Pulmonary artery endothelial cell (primary cell): ENCODE results near the gene SCGN. TPM values are rescaled to one million over a fixed set of nuclear protein-coding genes. Genes with fewer than 3 reads are reported as not detected.

Experiments
- DNase-seq: peaks from one replicate; pipeline ENCODE4 v3.0.0-alpha.2; 2011; ENCODE audit warnings: low read depth, low spot score
- total RNA-seq: library from RNA; depleted of rRNA; stranded (reverse); fragments of >200 nt; gene quantifications from 2 replicates; pipeline ENCODE4 v1.2.3, GENCODE V29; 2014

SCGN gene
- total RNA-seq, 1 donor from 2014 or later: not detected

DNA sequence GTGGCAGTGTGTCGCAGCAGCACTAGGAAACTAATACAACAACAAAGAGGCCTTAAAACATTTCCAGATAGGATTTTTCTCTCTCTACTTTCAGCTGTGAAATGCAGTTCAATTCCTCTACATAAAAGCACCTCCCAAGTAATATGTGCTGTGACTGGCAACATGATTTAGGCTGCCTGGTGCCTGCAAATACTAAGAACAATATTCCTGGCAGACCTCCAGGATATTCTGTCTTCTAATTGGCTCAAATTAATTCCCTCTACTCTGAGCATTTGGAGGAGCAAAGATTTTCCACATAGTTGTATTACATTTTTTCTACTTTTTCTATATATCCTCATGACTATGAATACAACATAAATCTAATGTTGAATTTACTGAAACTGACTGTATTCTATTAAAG lies 33.2 kb downstream of the SCGN start:
- DNase-seq: no peak

DNA sequence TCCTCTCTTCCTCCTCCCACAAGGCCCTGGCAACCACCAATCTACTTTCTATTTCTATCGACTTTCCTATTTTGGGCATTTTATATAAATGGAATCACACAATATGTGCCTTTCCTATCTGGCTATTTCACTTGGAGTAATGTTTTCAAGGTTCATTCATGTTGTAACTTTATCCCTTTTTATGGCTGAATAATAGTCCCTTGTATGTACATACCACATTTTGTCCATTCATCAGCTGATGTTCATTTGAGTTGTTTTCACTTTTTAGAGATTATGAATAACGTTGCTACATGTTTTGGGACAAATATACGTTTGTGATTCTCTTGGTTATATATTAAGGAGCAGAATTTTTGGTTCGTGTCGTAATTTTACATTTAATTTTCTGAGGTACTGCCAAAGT lies 33.9 kb downstream of the SCGN start:
- DNase-seq: no peak

DNA sequence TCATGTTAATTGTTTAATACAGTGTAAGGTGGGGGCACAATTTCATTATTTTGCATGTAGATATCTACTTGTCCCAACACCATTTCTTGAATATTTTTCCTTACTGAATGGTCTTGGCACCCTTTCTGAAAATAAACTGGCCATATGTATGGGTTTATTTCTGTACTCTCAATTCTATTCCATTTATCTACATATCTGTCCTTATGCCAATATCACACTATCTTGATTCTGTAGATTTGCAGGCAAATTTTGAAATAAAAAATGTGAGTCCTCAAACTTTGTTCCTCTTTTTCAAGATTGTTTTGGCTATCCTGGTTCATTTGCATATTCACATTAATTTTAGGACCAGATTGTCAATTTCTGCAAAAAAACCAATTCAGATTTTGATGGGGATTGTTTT lies 34.8 kb downstream of the SCGN start:
- DNase-seq: no peak

DNA sequence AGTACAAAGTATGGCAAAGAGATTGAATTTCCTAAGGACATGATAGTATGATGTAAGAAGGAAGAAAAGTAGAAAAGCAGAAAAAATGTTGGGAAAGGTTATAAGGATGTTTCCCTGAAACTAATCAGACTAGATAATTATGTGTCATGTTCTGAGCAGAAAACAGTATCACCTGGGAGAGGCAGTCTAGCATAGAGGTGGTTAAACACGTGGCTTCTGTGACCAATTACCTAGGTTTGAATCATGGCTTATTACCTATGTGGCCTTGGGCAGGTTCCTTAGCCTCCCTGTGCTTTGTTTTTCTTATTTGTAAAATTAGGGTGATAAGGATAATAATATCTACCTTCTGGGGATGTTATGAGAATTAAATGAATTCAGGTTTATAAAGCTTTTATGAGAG lies 38.0 kb downstream of the SCGN start:
- DNase-seq: no peak

DNA sequence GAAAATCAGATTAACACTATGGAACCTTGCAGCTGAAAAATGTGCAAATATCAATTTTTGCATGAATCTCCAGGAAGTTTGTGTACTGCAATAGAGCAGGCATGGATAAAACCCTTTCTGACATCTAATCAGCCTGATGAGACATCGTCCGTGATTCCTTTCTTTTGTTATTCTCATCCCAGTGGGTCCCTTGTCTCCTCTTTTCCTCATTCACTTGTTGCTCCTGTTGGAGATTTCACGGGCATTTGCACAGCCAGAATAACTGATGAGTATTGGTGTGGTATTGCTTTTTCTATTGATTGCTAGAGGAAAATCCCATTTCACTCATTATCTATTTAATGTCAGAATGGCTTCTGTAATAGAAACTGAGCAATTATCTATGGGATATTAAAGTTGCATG lies 39.9 kb downstream of the SCGN start:
- DNase-seq: no peak

DNA sequence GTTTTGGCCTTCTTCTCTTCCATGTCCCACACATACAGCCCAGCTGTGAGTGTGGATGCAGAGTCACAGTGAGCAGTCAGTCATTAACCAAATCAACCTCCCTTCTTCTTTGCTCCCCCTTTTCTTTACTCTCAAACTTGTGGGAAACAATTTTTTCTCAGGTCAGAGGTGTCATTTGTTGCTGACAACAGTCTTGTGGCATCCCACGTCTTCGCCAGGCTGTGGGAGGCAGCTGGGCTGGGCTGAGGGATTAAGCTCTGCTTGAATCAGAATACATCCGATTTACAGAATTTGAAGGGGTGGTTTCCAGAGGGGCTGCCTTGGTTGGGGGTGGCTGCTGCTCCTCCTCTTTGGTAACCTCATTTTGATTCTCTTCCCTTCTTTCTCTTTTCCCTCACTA lies 40.5 kb downstream of the SCGN start:
- no peak for DNase-seq

DNA sequence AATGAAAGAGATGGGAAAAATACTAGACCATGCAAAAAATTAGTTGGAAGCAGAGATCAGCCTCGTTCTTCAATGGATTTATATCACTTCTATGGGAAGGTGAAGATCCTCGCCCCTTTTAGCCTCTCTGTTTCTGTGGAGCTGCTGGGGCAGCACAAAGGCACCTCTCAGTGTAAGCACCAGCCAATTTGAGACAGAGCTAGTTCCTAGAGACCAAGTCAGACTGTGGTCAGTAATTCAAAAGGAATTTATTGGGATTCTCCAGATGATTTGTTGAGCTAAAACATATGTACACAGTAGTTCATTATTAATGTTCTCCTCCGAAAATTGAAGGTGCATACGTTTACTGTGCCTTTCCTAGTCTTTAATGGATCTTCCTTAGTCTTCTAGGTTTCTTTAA lies 42.4 kb downstream of the SCGN start:
- no peak for DNase-seq

DNA sequence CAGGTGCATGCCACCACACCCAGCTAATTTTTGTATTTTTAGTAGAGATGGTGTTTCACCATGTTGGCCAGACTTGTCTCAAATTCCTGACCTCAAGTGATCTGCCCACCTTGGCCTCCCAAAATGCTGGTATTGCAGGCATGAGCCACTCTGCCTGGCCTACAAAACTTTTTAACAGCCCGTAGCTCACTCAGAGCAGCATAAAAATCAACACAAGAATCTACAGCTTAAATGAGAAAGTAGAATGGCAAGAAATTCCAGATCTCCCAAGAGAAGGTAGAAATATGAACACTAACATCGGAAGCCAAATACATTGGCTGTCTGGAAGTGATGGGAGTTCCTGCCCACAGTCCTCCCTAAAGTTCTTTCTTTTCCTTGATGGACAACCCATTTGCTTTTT lies 43.7 kb downstream of the SCGN start:
- no peak for DNase-seq

DNA sequence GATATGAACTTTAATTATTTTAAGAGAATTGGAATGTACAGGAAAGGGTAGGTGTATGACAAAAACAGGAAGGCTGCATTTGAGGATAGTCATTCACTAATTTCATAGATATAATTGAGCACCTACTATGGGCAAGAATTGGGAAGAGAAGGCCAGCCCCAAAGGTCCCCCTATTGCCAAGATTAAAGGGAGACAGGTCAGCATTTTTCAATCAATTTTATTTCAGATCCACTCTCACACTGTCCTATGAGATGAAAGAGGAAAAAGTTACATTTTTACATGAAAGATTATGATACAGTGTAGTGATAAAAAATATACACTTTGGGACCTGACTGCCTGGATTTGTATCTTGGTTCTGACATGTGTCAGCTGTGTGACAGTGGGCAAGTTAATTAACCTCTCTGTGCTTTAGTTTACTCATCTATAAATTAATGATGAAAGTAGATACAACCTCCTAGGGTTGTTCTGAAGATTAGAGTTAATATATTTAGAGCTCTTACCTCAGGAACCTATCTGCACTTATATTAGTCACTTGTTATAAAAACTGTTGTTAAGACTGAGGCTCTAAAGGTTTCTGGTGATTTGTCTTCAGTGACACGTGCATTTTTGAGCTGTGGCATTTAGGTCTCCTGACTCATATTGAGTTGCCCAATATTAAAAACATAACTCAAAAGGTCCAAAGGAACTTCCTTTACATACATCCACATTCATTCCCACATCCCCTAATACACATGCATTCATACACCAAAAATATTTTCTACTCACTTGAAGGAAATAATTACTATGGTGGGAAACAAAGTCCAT lies 45.7 kb downstream of the SCGN start:
- no peak for DNase-seq

DNA sequence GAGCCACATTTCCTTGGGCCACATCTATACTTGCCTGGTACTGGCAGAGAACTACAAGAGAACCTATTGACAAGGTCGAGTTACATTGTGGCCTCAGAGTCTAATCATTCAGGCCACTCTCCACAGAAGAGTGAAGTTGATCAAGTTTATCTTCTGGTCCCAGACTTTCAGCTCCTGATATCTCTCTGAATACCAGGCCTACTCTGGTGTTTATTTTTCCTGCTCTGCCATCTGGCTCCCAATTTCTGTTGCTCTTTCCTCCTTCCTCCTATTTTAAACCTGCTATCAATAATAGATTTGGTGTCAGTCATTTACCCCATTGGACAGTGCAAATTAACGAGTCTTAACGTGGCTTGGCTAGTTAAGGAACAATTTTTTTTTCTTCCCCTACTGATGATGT lies 46.6 kb downstream of the SCGN start:
- no peak for DNase-seq

DNA sequence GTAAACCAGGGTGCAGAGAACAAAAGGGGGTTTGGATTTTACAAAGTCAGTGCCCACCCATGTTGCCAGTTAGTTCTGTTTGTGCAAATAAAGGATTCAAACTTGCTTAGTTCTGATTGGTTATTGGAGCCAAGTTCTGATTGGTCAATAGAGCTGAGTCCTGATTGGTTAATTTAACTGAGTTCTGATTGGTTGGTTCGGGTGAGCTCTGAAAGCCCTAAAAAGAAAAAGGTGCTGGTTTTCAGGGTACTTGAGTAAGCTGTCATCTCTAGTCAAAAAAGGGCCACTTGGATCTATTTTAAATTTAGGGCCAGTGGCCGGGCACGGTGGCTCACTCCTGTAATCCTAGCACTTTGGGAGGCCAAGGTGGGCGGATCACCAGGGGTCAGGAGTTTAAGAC lies 47.6 kb downstream of the SCGN start:
- DNase-seq: no peak

DNA sequence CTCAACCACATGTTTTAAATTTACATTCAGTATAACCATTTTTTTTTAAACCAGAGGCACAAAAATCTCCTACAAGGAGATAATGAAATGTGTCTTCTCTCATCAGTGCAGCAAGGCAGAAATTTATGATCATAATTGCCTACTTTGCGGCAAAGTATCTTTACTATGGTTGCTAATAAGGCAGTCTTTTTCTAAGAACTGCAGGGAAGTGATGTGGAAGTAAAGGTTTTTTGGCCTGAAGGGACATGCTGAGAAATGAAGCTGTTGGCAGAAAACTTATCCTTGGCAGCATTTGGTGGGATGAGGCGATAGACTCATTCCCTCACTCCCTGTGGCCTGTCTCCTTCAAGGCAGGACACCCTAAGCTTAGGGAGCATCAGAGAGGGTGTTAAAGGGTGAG lies 48.7 kb downstream of the SCGN start:
- DNase-seq: no peak

DNA sequence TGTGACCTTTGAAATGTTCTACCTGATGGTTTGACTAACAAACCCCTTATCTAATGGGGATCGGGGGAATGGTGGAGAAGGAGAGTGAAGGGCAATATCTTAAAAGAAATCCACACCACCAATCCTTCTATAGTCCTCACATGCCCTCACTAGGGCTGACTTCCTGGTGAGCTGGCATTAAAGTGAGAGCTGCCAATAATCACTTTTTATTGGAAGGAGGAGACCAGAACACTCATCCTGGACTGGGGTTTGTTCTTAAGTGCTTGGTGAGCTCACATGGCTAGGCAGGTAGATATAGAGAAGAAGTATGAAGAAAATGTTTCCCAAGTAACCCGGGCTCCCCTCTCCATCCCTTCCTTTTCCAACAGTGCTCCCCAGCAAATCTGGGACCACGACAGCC lies 49.8 kb downstream of the SCGN start:
- no peak for DNase-seq

DNA sequence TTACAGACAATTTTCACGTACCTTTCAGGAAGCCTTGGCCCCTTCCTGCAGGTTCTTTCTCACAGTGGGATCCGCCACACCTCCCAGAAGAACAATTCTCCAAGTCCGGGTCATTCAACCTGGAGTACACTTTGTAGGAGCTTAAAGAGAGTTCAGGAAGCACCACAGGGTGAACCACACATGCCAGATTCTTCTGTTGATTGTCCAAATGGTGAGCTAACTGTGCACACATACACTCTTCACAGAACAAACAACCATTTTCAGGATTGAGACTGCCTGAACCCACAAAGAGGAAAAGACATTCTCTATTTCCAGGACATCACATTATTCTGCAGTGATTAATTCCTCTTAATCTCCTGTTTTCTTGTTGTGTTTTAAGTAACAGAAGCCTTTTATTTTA lies 51.0 kb downstream of the SCGN start:
- no peak for DNase-seq

DNA sequence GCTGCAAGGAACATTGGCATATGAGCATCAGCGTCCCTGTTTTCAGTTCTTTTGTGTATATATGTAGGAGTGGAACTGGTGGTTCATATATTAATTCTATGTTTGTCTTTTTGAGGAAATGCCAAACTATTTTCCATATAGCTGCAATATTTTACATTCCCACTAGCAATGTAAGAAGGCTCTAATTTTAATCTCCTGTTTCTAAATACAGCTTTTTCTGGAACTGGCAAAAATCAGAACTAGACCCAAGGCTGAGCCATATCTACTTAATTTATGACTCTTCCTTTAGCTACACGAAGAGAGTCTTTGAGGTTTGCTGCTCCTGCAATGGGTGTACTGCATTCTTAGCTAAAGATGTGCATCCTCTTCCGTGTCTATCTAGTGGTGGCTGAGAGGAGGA lies 52.0 kb downstream of the SCGN start:
- DNase-seq: no peak

DNA sequence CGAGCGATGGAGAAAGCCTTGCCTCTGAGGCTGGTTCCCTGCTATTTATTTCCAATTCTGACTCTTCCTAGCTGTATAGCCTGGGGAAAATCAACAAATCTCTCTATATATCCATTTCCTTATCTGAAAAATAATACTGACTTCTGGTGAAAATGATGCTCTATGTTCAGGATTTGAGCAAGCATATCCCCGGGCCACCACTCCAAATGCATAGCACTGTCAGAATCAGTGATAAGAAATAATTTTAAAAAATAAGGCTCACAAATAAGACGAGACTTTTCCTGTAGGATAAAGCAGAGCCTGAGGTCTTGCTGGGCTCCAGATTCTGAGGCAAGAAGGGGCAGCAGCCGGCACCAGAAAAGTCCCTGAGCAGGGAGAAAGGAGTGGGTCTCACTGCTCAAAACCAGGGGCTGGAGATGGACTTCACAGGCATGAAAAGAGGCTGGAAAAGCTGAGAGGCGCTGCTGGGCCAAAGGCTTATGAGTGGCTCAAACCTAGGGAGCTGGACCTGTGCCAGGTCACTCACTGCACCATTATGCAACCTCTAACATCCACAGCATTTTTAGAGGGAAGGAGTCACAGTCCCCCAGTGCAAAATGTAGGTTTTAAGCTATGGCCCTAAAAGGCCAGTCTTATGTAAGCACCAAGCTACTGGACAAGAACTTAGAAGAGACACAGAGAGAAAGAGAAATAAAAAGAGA lies 54.4 kb downstream of the SCGN start:
- no peak for DNase-seq

DNA sequence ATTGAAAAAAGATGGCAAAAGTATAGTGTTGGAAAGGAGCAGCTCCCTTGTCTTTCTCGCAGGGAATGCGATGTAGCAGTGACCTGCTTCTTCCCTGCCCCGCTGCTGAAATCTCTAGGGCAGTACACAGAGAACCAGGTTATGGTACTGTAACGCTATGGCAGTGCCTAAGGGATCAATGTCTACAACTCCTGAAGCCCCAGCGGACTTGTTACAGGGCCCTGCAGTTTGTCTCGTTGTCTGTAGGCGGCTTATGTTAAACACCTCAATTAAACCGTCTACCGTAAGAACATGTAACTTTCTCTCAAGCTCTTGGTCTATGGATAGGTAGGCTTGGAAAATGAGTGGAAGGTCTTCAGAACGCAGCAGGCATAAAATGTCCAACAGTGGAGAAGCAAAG lies 57.7 kb downstream of the SCGN start:
- DNase-seq: no peak

DNA sequence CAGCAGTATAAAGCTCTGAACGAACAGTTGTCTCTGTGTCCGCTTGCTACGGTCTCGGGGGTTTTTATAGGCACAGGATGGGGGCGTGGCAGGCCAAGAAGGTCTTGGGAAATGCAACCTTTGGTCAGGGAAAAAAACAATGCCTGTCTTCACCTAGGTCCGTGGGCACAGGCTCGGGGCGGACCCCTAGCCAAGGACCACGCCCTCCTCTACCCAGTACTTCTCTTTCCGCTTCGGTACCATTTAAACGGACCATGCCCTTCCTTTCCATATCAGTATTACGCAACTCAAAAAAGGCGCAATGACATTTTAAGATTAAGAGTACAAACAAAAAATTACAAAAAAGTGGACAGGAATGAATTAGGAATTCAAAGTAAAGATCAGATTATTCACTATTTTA lies 58.3 kb downstream of the SCGN start:
- no peak for DNase-seq

DNA sequence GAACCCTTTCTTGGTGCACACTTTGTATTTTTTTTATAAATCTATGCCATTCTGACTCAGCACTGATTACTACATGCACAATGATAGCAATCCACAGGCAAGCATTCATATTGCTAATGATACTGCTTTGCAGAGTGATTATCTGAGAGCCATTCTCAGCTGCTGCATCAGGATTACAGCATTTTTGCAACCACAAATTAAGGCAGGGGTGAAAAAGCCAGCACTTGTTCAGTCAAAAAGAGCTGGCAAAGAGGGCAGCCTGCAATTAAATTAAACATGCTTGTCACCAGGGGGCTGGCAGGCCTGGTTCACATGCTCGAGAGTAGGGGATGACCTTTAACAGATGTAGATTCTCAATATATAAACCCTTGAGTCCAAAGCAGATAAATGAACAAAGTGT lies 61.8 kb downstream of the SCGN start:
- no peak for DNase-seq

DNA sequence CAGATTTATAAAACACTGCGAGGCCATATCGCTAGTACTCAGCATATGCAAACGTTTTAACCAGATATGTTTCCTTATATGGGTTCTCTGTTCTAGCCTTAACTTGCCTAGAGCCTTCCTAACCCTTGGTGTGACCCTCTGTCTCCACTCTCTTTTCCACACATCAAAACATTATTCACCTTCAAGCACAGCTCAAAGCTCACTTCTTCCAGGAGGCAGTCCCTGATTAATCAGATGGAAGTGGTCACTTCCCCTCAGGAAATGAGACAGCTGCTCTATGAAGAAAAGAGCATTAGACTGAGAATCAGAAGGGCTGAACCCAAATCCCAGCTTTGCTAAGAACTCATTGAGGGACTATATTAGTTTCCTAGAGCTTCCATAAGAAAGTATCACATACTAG lies 62.8 kb downstream of the SCGN start:
- peak; percentile 57 for DNase-seq

DNA sequence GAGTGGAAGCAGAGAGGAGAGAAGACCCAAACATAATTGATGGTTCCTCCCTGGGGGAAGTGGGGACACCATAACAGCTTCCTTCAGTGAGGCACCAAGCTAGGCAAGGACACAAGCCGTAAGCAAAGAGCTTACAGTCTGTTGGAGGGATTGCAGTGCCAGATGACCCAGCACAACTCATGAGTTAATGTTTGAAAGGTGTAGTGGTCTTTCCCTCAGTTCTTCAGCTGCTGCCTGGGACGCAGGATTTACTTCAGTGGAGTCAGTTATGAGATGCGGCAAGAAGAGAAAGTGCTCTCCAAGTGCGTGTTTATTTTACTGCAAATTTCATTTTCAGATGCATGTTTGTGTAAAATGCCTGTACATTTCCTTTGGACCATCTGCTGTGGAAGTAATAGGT lies 63.8 kb downstream of the SCGN start:
- no peak for DNase-seq

DNA sequence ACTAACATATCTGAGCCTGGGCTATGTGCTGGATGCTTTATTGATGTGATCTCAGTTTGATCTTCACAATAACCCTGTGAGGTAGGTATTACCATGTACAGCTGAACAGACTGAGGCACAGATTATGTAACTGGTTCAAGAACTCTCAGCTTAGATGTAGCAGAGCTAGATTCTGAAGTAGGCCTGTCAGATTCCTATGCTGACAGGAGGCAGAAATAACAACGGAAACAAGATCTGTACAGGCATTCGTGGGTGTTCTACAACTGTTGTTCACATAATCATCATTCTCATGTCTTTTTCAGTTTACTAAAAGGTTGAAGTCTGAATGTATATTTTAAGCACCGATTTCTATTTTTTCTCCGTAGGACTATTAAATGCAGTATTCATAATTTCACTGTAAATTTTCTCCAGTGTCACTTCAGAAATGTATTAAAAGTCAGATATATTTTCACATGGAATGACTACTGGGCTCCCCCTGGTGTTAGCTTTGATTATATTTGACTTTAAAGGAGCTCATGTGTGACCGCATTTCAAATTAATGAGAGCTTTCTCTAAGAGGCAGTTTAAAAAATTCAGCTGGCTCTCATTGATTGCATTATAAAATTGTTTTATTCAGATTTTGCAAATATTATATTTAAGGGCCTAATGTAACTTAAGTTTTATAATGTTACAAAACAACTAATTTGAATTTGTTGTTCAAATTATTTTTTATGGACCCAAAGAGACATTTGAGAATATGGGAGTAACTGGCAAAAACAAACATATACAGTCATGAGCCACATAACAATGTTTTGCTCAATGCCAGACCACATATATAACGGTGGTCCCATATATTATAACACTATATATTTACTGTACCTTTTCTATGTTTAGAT lies 66.1 kb downstream of the SCGN start:
- no peak for DNase-seq
